ENCODE measurements around the gene ATOSB. TPM values are rescaled to one million over a fixed set of nuclear protein-coding genes. Genes with fewer than 3 reads are reported as not detected.

Gene ATOSB
- 10.2 TPM for total RNA-seq (2021; ENCODE audit: unreplicated experiment)
- polyA plus RNA-seq (2012), result 13.2 and 13.7 TPM in 2 replicates
- percentile 46 among the genes with signal in this experiment for Bru-seq, nascent RNA
- percentile 52 among the genes with signal in this experiment for BruChase-seq, experiment 1, labeled RNA remaining after a 6-hour chase
- percentile 63 among the genes with signal in this experiment for BruChase-seq, experiment 2, labeled RNA remaining after a 2-hour chase
- long read RNA-seq, partial matches to known transcripts, result 9 of 12 reads
- long read RNA-seq, other reads (novel, unspliced or antisense), result 3 of 12 reads

DNA sequence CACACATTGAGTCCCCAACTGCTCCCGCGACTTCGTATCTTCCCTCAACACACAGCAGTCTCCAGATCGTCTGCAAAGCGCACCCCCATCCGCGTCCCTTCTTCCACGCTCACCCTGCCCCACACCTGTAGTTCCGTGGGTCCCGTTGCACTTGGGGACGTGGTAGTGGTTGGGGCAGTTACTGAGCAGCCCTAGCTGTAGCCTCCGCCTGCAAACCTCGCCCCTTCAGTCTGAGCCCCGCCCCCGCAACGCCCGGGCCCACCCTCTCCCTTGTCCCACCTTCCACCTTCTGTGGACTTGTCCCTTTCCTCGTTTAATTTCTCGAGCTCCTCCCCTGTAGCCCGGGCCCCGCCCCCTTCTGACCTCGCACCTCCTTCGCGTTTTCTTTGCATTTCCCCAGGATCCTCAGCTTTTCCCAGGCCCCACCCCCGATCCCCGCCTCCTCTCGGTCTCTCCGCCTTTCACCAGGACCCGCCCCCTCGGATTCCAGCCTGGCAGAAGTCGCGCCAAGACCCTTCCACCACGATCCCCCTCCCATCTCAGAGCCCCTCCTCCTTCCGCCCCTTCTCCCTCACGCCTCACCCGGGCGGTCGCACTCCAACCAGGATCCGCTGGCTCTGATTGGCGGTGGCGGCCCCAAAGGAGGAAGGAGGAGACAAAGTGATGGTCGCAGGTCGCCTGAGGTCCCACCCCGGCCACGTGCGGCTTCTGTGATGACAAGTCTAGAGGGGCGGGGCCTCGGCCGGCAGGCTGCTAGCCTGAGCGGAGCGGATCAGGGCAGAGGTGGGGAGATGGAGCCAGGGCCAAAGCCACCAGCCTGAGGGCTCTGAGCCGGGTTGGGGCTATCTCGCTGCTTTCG, at the start of gene ATOSB:
TSS of gene ATOSB (minus strand) at position 183 of the 859 bp plus-strand sequence. CDS start 7,588 bp downstream, outside the sequence.
- Histone ChIP-seq H3K36me3 (ENCODE audit: control insufficient read depth in 1 of 2, insufficient read depth in 2 of 2, low read length in 2 of 2) (no peaks in the 10 kb centered on the region), H4K20me1 (ENCODE audit: insufficient read depth) (no peaks in the 10 kb centered on the region), H2AFZ (ENCODE audit: low read depth, low read length, poor library complexity, severe bottlenecking) (peak within 1 kb of the TSS; percentile 91), H3K27me3 (ENCODE audit: insufficient read depth, low read length) (no peaks in the 10 kb centered on the region), H3K9me2 (ENCODE audit: insufficient read depth) (no peaks in the 10 kb centered on the region), H3K79me2 (ENCODE audit: insufficient read depth, low read length) (no peaks in the 10 kb centered on the region), H3K9ac (ENCODE audit: low read length) (peak within 1 kb of the TSS; percentile 52), H3K4me2 (ENCODE audit: low read length) (peak within 1 kb of the TSS; percentile 98), H3K27ac (ENCODE audit: low read depth, low read length) (peak within 1 kb of the TSS; percentile 56), H3K4me3 (replicated peaks in 1 of 2; ENCODE audit: low read depth in 1 of 2, low read length in 2 of 2) (peak within 1 kb of the TSS; percentile 58 to 68), H3K4me1 (ENCODE audit: control insufficient read depth in 1 of 2, insufficient read depth in 2 of 2, low read length in 2 of 2) (peaks cover 35 to 56% of the 10 kb centered on the region in 2 experiments), H3K9me3 (ENCODE audit: control insufficient read depth in 1 of 2, insufficient read depth in 1 of 2, low read depth in 1 of 2, low read length in 2 of 2) (no peaks in the 10 kb centered on the region)
- no peak for TF ChIP-seq EZH2 (IDR thresholded peaks at IDR 0.05)
- TF ChIP-seq, protein P1, sequence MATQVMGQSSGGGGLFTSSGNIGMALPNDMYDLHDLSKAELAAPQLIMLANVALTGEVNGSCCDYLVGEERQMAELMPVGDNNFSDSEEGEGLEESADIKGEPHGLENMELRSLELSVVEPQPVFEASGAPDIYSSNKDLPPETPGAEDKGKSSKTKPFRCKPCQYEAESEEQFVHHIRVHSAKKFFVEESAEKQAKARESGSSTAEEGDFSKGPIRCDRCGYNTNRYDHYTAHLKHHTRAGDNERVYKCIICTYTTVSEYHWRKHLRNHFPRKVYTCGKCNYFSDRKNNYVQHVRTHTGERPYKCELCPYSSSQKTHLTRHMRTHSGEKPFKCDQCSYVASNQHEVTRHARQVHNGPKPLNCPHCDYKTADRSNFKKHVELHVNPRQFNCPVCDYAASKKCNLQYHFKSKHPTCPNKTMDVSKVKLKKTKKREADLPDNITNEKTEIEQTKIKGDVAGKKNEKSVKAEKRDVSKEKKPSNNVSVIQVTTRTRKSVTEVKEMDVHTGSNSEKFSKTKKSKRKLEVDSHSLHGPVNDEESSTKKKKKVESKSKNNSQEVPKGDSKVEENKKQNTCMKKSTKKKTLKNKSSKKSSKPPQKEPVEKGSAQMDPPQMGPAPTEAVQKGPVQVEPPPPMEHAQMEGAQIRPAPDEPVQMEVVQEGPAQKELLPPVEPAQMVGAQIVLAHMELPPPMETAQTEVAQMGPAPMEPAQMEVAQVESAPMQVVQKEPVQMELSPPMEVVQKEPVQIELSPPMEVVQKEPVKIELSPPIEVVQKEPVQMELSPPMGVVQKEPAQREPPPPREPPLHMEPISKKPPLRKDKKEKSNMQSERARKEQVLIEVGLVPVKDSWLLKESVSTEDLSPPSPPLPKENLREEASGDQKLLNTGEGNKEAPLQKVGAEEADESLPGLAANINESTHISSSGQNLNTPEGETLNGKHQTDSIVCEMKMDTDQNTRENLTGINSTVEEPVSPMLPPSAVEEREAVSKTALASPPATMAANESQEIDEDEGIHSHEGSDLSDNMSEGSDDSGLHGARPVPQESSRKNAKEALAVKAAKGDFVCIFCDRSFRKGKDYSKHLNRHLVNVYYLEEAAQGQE (IDR thresholded peaks at IDR 0.05; ENCODE audit: low read depth), result no peak
- TF ChIP-seq, protein P2, sequence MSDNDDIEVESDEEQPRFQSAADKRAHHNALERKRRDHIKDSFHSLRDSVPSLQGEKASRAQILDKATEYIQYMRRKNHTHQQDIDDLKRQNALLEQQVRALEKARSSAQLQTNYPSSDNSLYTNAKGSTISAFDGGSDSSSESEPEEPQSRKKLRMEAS (IDR thresholded peaks at IDR 0.05), result no peak
- TF ChIP-seq POLR2AphosphoS5 (IDR thresholded peaks at IDR 0.05; ENCODE audit: low read depth, low read length), result peak; percentile 59
- no peak for TF ChIP-seq ELF1 (IDR thresholded peaks at IDR 0.05; ENCODE audit: borderline replicate concordance, low read depth)
- TF ChIP-seq EGR1 (IDR thresholded peaks at IDR 0.05; ENCODE audit: low read depth), result no peak
- TF ChIP-seq, protein P3, sequence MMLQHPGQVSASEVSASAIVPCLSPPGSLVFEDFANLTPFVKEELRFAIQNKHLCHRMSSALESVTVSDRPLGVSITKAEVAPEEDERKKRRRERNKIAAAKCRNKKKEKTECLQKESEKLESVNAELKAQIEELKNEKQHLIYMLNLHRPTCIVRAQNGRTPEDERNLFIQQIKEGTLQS (IDR thresholded peaks at IDR 0.05), result no peak
- no peak for TF ChIP-seq CBX3 (IDR thresholded peaks at IDR 0.05; ENCODE audit: low read depth)
- TF ChIP-seq TCF7L2 (IDR thresholded peaks at IDR 0.05; ENCODE audit: borderline replicate concordance, extremely low read depth, insufficient read depth, insufficient read length), result peak; percentile 59
- DNase-seq (ENCODE audit: low read depth, low spot score) (peak; percentile 93), ATAC-seq (peak; percentile 73)
- ChIA-PET RAD21 (ENCODE audit: low non-redundant PET in 1 of 2, low total read pairs in 2 of 2, uncharacterized antibody in 2 of 2, unreplicated experiment in 2 of 2) (interaction anchor here in 1 of 2 experiments (1.8 kb wide), 1 partner anchor 143 kb away, joined by 7 read pairs; no protein-coding TSS in a partner anchor), POLR2A (interaction anchor here (0.6 to 1.5 kb wide), 7 partner anchors 13 to 451 kb away, joined by 3 to 10 read pairs (median 4); partner anchors contain the start of genes PIGO, STOML2, UNC13B and VCP), CTCF (interaction anchor here (0.6 to 2.8 kb wide), 20 partner anchors 10 to 488 kb away, joined by 3 to 22 read pairs (median 4); partner anchors contain the start of genes FANCG, PIGO, RUSC2 and STOML2)
- no TSS peak for BruUV-seq (replicated peaks)
- intact Hi-C loops (cut with micrococcal nuclease), result loop anchor here (1.0 to 10.0 kb wide), 7 partner anchors 46 to 539 kb away; partner anchors contain the start of genes CCDC107, RMRP, SIT1 and UNC13B

Data from HCT116 (cell line).